NCI-H2196 (cell line): ENCODE data around the gene CR1L.
"Not testable (repeated sequence)": the region's sequence is repeated elsewhere in the genome, so short reads cannot be mapped to it uniquely, and the experiment has no call there.

Experiments used
- DNase-seq: peaks from one replicate; lab custom pipeline; 2025; ENCODE audit not compliant: unreplicated experiment; lab: John Stamatoyannopoulos, UW

CR1L gene

DNA sequence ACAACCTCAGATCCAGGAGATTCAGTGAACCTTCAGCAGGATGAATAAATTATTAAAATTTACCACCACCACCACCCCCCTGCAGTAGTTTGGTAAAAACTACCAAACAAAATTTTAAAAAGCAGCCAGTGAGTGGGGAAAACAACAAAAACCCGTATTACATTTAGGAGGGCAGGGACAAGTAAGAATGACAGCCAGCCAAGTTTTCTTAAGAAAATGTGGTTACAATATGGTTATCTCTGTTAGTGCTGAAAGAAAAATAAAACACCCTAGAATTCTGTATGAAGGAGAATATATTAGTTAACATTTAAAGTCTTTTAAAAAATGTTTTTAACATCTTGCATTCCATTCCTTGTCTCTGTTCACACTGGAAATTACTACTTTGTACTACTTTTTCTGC, 121.6 kb downstream of the CR1L start:
- DNase-seq: no peak

DNA sequence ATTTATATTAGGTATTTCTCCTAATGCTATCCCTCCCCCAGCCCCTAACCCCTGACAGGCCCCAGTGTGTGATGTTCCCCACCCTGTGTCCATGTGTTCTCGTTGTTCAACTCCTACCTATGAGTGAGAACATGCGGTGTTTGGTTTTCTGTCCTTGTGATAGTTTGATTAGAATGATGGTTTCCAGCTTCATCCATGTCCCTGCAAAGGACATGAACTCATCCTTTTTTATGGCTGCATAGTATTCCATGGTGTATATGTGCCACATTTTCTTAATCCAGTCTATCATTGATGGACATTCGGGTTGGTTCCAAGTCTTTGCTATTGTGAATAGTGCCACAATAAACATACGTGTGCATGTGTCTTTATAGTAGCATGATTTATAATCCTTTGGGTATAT, 125.6 kb downstream of the CR1L start:
- DNase-seq: not testable (repeated sequence)
